Measurements from ENCODE around the gene PHC2.

PHC2 gene

DNA sequence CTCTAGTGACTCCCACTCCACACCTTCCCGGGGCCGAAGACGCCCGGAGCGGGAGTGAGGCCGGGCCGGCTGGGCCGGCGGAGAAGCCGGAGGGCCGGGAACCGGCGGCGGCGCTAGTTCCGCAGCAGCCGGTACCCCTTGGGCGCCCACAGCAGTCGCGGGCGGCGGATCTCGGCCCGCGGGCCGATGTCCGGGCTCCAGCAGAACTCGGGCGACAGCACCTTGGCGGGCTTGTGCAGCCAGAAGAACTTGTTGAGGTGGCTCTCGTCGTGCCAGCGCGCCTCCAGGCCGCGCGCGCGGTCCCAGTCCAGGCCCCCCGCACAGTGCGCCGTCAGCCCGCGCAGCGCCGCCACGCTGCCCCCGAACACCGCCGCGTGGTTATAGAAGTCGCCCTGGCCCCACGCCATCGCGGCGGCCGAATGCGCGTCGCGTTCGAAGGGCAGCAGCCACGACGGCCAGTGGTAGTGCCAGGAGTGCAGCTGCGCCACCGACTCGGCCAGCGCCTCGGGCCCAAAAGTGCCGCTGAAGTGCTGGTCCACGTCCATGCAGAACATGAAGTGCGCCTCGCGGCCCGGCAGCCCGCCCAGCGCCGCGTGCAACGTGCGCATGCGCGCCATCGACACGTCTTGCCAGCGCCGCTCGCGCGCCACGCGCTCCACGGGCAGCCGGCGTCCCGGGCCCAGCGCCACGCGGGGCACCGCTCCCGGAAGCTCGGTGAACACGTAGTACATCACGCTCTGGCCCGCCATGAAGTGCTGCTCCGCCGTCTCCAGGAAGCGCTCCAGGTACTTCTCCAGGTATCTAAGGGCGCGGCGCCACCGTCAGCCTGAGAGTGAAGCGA, 124.0 kb downstream of the PHC2 start:
- Mint-ChIP-seq H3K36me3 (no peaks in the 10 kb centered on the region), H3K4me3 (no peak overlapping the region), H3K27me3 (peaks cover 40% of the 10 kb centered on the region), H3K27ac (no peak overlapping the region), H3K4me1 (peaks cover 7% of the 10 kb centered on the region), H3K9me3 (no peaks in the 10 kb centered on the region)
- peak; percentile 37 for ATAC-seq

DNA sequence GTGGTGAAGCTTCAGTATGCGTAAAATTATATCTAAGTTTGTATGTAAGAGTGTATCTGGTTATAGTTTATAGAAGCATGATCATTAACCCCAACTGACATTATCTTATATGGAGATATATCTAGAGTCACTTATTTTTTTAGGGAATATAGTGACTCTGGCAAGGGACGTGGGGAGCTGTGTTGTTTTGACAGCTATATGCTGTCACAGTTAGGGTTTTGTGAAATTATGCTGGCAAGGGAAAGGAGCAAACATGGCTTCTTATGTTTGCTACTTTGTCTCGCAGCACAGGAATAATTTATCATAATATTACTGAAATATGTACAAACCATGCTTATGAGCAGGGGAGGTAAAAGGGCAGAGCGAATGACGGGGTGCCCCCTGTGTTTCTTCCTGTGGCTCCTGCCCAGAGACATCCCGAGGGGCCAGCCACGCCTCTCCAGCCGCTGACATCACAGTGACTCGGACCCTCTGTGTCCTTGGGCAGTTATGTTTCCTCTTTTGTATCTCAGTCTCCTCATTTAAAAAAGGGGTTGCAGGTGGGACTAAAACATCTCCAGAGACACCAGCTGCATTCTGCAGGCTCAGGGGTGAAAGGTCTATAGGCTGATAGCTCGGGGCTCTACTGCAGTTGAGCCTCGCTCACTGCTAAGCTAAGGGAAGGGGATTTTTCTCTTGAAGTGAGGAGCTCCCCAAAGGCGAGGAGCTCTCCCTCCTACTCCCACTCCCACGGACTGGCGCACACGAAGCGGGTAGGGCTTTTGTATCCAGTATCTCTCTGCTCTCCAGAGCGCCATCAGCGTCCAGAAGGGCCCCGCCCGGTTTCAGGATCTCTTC, 124.9 kb downstream of the PHC2 start:
- ATAC-seq, result no peak
- no peaks in the 10 kb centered on the region for H3K9me3 Mint-ChIP-seq
- H3K27me3 Mint-ChIP-seq, result peaks cover 32% of the 10 kb centered on the region

DNA sequence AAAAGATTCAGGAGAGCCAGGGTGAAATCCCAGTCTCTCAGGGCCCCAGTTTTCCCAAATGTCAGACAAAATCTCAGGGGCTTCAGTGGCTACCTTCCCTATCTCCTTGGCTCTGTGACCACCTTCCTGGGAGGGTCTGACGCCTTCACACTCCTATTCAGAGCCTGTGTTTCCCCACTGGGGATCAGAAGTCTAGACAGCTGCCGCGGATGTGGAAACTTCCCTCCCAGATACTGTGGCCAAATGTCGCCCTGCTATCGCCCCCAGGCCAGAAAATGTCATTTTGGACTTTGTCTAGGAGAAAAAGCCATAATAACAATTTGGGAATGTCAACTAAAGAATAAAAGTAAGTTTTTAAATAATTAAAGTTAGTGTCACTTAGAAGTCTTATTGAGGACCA, 125.9 kb downstream of the PHC2 start:
- Mint-ChIP-seq H3K4me1 (peaks cover 7% of the 10 kb centered on the region), H3K9me3 (no peaks in the 10 kb centered on the region)
- ATAC-seq, result no peak

More for the DNA sequence above, 124.9 kb downstream of the PHC2 start:
- H3K4me3 Mint-ChIP-seq, result no peak overlapping the region
- H3K4me1 Mint-ChIP-seq, result peaks cover 7% of the 10 kb centered on the region
- H3K27ac Mint-ChIP-seq, result no peak overlapping the region
- peaks cover 8% of the 10 kb centered on the region for H3K36me3 Mint-ChIP-seq

DNA sequence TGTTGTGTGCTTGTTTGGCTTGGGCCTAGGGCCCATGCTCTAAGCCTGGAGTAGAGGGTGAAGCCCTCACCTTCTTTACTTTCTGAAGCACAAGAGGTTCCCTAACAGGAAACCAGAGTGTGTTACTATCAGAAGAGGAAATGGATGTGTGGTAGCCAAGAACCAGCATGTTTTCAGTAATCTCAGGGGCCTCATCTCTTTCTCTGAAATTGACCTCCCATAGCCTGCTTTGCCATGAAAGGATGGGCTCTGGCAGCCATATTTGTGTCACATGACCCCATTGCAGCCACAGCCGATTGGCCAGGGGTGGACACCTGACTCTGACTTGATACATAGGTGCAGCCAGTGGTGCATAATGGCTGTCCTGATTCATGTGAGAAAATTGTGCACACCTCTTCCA, 128.6 kb downstream of the PHC2 start:
- Mint-ChIP-seq H3K4me3 (no peak overlapping the region), H3K27ac (no peak overlapping the region), H3K36me3 (peaks cover 30% of the 10 kb centered on the region), H3K27me3 (peaks cover 8% of the 10 kb centered on the region), H3K4me1 (peaks cover 7% of the 10 kb centered on the region), H3K9me3 (no peaks in the 10 kb centered on the region)
- no peak for ATAC-seq

More for the DNA sequence above, 125.9 kb downstream of the PHC2 start:
- H3K27me3 Mint-ChIP-seq, result peaks cover 23% of the 10 kb centered on the region
- peaks cover 14% of the 10 kb centered on the region for H3K36me3 Mint-ChIP-seq
- H3K4me3 Mint-ChIP-seq, result no peak overlapping the region
- H3K27ac Mint-ChIP-seq, result no peak overlapping the region

DNA sequence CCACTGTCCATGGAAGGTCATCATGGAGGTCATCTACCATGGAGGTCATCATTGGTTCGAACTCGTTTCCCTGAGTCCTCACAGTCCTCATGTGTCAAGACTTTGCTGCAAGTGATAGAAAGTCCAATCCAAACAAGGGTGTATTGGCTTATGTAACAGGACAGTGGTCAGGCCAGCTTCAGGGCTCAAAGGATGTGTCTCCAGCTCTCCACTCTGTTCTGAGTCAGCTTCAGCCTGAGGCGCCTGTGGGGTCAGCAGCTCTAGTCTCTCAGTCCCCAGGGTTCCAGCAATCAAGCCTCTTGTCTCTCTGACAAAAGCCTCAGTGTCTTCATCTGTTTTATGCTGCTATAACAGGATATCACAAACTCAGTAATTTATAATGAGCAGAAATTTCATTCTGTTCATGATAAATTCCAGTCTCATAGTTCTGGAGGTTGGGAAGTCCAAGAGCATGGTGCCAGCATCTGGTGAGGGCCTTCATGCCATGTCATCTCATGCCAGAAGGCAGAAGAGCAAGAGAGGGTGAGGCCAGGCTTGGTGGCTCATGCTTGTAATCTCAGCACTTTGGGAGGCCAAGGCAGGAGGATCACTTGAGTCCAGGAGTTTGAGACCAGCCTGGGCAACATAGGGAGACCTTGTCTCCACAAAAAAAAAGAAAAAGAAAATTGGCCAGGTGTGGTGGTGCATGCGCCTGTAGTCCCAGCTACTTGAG, 129.5 kb downstream of the PHC2 start:
- Mint-ChIP-seq H3K27me3 (peaks cover 7% of the 10 kb centered on the region), H3K36me3 (peaks cover 39% of the 10 kb centered on the region), H3K27ac (no peak overlapping the region), H3K4me3 (no peak overlapping the region), H3K4me1 (peaks cover 7% of the 10 kb centered on the region), H3K9me3 (no peaks in the 10 kb centered on the region)
- ATAC-seq, result no peak

DNA sequence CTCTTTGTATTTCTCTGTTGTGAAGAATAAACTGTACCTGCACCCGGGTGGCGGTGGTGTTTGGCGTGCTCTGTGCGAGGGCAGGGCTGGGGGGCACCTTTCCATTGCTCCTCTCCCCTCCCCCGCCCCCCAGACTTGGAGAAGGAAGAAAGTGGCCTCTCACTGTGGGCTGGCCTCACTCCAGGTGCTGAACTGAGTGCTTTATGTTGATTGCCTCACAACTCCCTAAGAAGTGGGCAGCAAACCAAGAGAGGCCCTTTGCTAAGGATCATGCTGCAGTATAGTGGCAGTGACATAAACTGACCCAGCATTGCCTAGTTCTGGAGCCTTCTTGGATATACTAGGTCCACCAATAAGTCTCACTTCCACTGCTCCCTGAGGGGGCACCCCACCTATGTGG, 130.2 kb downstream of the PHC2 start:
- Mint-ChIP-seq H3K4me3 (no peak overlapping the region), H3K9me3 (no peaks in the 10 kb centered on the region), H3K36me3 (peaks cover 43% of the 10 kb centered on the region), H3K27me3 (no peaks in the 10 kb centered on the region), H3K4me1 (peaks cover 2% of the 10 kb centered on the region), H3K27ac (no peak overlapping the region)
- no peak for ATAC-seq

DNA sequence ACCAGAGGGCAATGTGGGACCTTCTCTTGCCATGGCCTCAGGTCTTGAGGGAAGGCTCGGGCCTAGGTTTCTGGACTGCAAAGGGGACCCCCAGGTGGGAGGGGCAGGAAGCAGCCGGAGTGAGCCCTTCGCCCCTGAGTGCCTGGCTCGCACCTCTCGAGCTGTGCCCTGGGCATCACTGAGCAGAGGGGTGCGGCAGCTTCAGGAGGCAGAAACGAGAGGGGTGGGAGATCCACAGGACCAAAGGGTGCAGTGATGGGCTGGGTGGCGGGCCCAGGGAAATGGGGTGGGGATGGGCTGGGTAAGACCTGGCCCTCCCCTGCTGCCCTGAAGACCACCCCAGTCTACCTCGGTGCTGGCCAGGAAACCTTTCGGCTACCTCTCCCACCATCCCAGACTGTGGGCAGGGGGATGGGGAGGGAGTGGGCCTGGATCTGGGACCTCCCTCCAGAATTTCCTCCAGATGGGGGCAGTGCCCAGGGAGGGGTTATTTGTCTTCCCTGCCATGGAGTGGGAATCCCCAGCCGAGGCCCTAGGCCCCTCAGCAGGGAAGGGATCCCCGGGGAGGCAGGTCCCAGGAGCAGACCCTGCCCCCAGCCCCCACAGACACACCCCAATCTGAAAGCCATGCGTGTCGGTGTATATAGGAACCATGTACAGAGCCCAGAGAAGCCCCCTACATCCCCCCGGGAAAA, 131.3 kb downstream of the PHC2 start:
- Mint-ChIP-seq H3K27ac (no peak overlapping the region), H3K4me3 (no peak overlapping the region), H3K36me3 (peaks cover 49% of the 10 kb centered on the region), H3K9me3 (no peaks in the 10 kb centered on the region), H3K4me1 (peaks cover 8% of the 10 kb centered on the region), H3K27me3 (no peaks in the 10 kb centered on the region)
- no peak for ATAC-seq

DNA sequence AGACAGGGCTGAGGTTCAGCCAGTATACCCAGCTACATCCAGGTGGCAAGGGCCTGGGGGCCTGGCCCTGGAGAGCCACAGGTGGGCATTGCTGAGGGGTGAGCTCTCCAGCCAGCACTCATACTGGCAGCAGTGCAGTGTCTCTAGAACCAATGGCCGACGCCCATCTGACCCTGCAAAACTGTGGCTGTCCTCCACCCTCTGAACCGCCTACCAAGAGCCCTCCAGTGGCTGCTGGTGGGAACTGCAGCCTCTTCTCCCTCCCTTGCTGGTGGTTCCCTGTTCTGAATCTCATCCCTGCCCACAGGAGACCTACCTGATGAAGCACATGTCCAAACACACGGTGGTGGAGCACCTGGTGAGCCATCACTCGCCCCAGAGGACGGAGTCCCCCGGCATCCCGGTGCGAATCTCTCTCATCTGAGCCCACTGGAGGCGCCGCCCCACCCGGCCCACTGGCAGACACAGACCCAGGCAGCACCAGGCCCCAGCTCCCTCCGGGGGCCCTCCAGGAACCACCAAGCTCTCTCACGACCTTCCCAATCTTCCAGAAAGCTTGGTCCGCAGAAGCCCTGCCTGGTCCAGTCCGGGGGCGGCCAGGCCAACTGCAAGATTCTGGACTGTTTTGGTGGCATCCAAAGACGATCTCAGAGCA, 132.1 kb downstream of the PHC2 start:
- no peaks in the 10 kb centered on the region for H3K9me3 Mint-ChIP-seq
- no peak overlapping the region for H3K4me3 Mint-ChIP-seq
- H3K4me1 Mint-ChIP-seq, result peaks cover 8% of the 10 kb centered on the region
- no peaks in the 10 kb centered on the region for H3K27me3 Mint-ChIP-seq
- H3K36me3 Mint-ChIP-seq, result peaks cover 55% of the 10 kb centered on the region
- peak; percentile 57 for ATAC-seq
- no peak overlapping the region for H3K27ac Mint-ChIP-seq

DNA sequence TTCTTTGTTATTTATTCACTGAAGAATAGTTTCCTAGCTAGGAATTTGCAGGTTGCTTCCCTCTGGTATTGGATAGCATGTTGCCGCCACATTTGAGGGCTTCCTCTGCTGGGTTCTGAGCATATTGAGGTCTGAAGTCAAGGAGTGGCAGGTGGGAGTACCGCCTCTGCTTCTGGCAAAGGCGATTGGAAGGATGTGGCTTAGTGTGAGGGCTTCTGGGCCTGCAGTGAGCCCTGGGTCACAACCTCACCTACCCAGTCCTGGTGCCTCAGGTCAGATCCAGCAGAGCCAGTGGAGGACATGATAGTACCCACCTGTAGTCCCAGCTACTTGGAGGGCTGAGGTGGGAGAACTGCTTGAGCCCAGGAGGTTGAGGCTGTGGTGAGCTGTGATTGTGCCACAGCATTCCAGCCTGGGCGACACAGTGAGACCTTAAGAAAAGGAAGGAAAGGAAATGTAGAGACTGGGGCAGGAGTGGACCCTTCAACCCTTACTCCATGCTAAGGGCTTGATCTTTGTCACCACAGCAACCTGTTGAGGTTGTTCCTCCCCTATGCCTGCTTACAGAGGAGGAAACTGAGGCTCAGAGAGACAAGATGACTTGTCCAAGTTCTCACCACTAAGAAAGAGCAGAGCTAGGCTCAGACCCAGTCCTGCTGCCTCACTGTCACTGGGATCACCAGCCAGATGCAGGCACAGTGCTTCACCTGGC, 132.8 kb downstream of the PHC2 start:
- Mint-ChIP-seq H3K36me3 (peaks cover 57% of the 10 kb centered on the region), H3K27me3 (no peaks in the 10 kb centered on the region), H3K27ac (no peak overlapping the region), H3K4me1 (peaks cover 9% of the 10 kb centered on the region), H3K9me3 (no peaks in the 10 kb centered on the region), H3K4me3 (no peak overlapping the region)
- no peak for ATAC-seq

DNA sequence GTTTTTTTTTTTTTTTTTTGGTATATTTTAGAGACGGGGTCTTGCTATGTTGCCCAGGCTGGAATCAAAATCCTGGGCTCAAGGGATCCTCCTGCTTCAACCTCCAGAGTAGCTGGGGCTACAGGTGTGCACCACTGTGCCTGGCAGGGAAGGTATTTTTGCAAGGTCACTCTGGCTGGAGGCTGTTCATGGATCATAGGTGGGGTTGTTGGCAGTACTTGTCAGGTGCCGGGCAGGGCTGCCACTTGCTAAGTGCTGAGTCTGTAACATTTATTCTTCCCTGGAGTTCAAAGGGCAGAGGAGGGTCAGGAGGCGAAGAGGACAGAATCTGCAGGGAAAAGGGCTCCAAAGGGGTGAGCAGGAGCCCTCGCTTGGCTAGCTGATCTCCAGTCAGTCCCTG, 134.1 kb downstream of the PHC2 start:
- Mint-ChIP-seq H3K4me1 (peaks cover 16% of the 10 kb centered on the region), H3K27me3 (no peaks in the 10 kb centered on the region), H3K4me3 (no peak overlapping the region), H3K36me3 (peaks cover 64% of the 10 kb centered on the region), H3K27ac (no peak overlapping the region), H3K9me3 (no peaks in the 10 kb centered on the region)
- no peak for ATAC-seq

DNA sequence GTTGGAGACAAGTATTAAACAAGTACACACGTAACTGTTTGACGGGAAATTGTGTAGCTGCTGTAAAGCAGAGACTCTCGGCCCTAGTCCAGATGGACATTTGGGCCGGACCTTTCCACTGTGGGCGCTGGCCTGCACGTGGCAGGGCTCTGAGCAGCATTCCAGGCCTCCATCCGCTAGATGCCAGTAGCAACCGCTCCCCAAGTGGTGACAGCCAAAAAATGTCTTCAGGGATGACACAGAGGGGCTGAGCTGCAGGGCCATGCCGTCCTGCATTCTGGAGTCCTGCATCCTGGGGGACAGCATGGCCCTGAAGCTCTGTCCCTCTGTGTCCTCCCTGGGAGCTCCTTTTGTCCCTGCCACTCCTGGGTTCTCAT, 134.8 kb downstream of the PHC2 start:
- Mint-ChIP-seq H3K9me3 (no peaks in the 10 kb centered on the region), H3K4me3 (no peak overlapping the region), H3K27me3 (no peaks in the 10 kb centered on the region), H3K27ac (no peak overlapping the region), H3K36me3 (peaks cover 57% of the 10 kb centered on the region), H3K4me1 (peaks cover 16% of the 10 kb centered on the region)
- no peak for ATAC-seq

DNA sequence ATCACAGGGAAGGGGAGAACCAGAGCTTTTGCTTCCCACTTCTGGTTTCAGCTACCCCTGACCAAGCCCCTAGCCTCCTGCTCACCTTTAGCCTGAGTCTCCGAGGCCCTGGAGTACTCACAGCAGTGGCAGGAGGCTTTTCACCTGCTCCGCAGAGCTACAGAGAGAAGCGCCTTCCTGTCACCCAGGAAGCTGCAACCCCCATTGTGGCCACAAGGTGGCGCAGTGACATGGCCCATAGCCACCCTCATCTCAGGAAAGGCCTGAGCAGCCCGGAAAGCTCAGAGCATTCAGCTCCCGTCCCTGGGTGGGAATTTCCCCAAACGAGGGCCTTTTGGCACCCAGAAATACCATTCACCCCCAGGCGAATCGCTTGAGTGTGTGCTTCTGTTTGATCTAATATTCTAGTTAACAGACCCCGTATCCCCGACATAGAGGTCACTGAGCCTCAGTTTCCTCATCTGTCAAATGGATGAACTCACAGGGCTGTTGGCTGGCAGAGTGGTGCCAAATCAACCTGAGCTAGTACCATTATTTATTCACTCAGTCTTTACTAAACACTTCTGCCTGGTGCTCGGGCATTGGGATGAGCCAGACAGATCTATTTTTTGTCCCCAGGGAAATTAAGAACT, 135.3 kb downstream of the PHC2 start:
- Mint-ChIP-seq H3K36me3 (peaks cover 56% of the 10 kb centered on the region), H3K9me3 (no peaks in the 10 kb centered on the region), H3K4me3 (no peak overlapping the region), H3K27me3 (no peaks in the 10 kb centered on the region), H3K27ac (no peak overlapping the region), H3K4me1 (peaks cover 16% of the 10 kb centered on the region)
- peak; percentile 90 for ATAC-seq

DNA sequence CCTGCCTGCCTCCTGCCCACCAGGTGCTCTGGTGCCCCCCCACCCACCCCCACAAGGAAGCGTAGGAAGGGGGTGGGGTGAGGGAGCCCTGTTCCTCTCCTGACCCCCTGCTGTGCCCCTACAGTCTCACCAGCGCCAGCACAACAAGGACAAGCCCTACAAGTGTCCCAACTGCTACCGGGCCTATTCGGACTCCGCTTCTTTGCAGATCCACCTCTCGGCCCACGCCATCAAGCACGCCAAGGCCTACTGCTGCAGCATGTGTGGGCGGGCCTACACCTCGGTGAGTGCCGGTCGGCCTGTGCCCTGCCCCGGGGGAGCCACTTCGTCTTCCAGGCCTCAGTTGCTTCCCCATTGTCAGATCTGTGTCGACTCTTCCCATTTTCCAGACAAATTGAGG, 135.9 kb downstream of the PHC2 start:
- peaks cover 16% of the 10 kb centered on the region for H3K4me1 Mint-ChIP-seq
- H3K9me3 Mint-ChIP-seq, result no peaks in the 10 kb centered on the region
- H3K4me3 Mint-ChIP-seq, result no peak overlapping the region
- H3K36me3 Mint-ChIP-seq, result peaks cover 52% of the 10 kb centered on the region
- H3K27ac Mint-ChIP-seq, result no peak overlapping the region
- no peaks in the 10 kb centered on the region for H3K27me3 Mint-ChIP-seq
- ATAC-seq, result no peak

All from stimulated activated memory B cell treated with anti-CD40 and anti-IgM and Interleukin-4, amounts not matched to agents 10 μg/mL and 1 μg/mL and 100 μg/mL, for 72 hours (primary cell).